HEK293T (cell line): ENCODE measurements around the gene LGI4.

ENCODE experiments used
- ARNT ChIP-seq: fragments of 450-650 bp; IDR thresholded peaks from 2 replicates; pipeline ENCODE4 v1.6.1; 2017; ENCODE audit warnings: mild to moderate bottlenecking
- BHLHE40 ChIP-seq: fragments of 450-650 bp; IDR thresholded peaks from 2 replicates; pipeline ENCODE4 v1.6.1; 2016; ENCODE audit warnings: mild to moderate bottlenecking, moderate library complexity, borderline replicate concordance
- ELF4 ChIP-seq: fragments of 450-650 bp; IDR thresholded peaks from 2 replicates; pipeline ENCODE4 v1.6.1; 2017; ENCODE audit warnings: antibody characterized with exemption
- FOXA1 ChIP-seq: fragments of 450-650 bp; IDR thresholded peaks from 2 replicates; pipeline ENCODE4 v1.6.1; 2016; ENCODE audit warnings: mild to moderate bottlenecking
- FOXK2 ChIP-seq: fragments of 450-650 bp; IDR thresholded peaks from 2 replicates; pipeline ENCODE4 v1.6.1; 2016; ENCODE audit warnings: mild to moderate bottlenecking
- FOXM1 ChIP-seq: fragments of 450-650 bp; IDR thresholded peaks from 2 replicates; pipeline ENCODE4 v1.6.1; 2017; ENCODE audit warnings: mild to moderate bottlenecking, borderline replicate concordance
- HDGF ChIP-seq: fragments of 450-650 bp; IDR thresholded peaks from 2 replicates; pipeline ENCODE4 v1.6.1; 2017; ENCODE audit warnings: antibody characterized with exemption, borderline replicate concordance
- NFRKB ChIP-seq: fragments of 450-650 bp; IDR thresholded peaks from 2 replicates; pipeline ENCODE4 v1.6.1; 2016; ENCODE audit warnings: mild to moderate bottlenecking, moderate library complexity
- SP1 ChIP-seq: fragments of 450-650 bp; IDR thresholded peaks from 2 replicates; pipeline ENCODE4 v1.6.1; 2017
- SUZ12 ChIP-seq: fragments of 450-650 bp; IDR thresholded peaks from 2 replicates; pipeline ENCODE4 v1.6.1; 2016; ENCODE audit warnings: mild to moderate bottlenecking
- TARDBP ChIP-seq: fragments of 450-650 bp; IDR thresholded peaks from 2 replicates; pipeline ENCODE4 v1.6.1; 2016
- TF ChIP-seq, protein P1 (sequence below): fragments of 450-650 bp; IDR thresholded peaks from 2 replicates; pipeline ENCODE4 v1.6.1; 2016

DNA sequence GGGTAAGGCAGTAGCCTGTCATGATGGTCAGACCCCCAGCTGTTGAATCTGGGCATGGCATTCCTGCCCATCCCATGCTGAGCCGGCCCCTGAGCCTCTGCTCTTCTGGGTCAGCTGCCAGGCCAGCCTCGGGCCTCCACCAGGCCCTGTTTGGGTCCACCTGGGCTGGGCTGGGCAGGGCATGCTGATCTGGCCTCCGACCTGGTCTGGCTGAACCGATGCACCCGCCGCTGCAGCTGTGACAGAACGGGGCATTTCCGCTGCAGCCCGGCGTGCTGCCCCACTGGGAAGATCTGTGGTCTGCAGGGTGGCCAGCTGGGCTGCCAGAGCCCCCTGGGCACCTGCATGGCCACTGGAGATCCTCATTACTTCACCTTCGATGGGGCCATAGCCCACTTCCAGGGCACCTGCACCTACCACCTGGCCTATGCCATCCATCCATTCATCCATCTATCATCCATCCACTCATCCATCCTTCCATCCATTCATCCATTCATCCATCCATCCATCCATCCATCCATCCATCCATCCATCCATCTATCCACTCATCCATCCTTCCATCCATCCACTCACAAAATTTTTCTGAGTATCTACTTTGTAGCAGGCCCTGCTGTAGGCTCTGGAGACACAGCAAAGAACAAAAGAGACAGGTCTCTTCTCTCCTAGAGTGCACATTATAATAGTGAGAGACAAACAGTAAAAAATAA is 40.8 kb downstream of the LGI4 start:
- no peak for TF ChIP-seq TARDBP
- TF ChIP-seq NFRKB = no peak
- TF ChIP-seq HDGF = no peak
- TF ChIP-seq, protein P1, sequence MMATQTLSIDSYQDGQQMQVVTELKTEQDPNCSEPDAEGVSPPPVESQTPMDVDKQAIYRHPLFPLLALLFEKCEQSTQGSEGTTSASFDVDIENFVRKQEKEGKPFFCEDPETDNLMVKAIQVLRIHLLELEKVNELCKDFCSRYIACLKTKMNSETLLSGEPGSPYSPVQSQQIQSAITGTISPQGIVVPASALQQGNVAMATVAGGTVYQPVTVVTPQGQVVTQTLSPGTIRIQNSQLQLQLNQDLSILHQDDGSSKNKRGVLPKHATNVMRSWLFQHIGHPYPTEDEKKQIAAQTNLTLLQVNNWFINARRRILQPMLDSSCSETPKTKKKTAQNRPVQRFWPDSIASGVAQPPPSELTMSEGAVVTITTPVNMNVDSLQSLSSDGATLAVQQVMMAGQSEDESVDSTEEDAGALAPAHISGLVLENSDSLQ = no peak
- TF ChIP-seq FOXK2 = no peak
- TF ChIP-seq ELF4 = no peak
- no peak for TF ChIP-seq BHLHE40
- no peak for TF ChIP-seq SUZ12
- TF ChIP-seq SP1 = no peak
- no peak for TF ChIP-seq FOXA1
- no peak for TF ChIP-seq FOXM1
- TF ChIP-seq ARNT = no peak
